WERI-Rb-1 (cell line): Measurements from ENCODE around the gene LENG8.

Experiments used
- DNase-seq: peaks from one replicate; pipeline ENCODE4 v3.0.0-alpha.2; 2020
- H3K27ac ChIP-seq: fragments of 250-450 bp; sonication (Bioruptor Pico); 2 replicates; pipeline ENCODE4 v1.5.1; 2020; ENCODE audit warnings: mild to moderate bottlenecking, moderate library complexity
- H3K27me3 ChIP-seq: fragments of 250-450 bp; sonication (Bioruptor Pico); 2 replicates; pipeline ENCODE4 v1.5.1; 2021; ENCODE audit warnings: mild to moderate bottlenecking, low read depth, moderate library complexity; ENCODE audit not compliant: insufficient read depth, severe bottlenecking
- H3K36me3 ChIP-seq: fragments of 250-450 bp; sonication (Bioruptor Pico); 2 replicates; pipeline ENCODE4 v1.5.1; 2020; ENCODE audit warnings: mild to moderate bottlenecking, moderate library complexity
- H3K4me3 ChIP-seq: 2 replicates; pipeline ENCODE4 v1.5.1; 2011; ENCODE audit warnings: low read depth, mild to moderate bottlenecking, control low read depth, low read length
- H3K9me3 ChIP-seq: fragments of 250-450 bp; sonication (Bioruptor Pico); 2 replicates; pipeline ENCODE4 v1.5.1; 2021; ENCODE audit warnings: mild to moderate bottlenecking, moderate library complexity; ENCODE audit not compliant: severe bottlenecking
- CTCF ChIP-seq: IDR thresholded peaks from 2 replicates; pipeline ENCODE4 v1.5.1; 2011; ENCODE audit warnings: low read depth, mild to moderate bottlenecking, control low read depth, inconsistent platforms, low read length

The LENG8 gene

GRCh38 chr19:54477650-54478049, 28.7 kb downstream of the LENG8 start:
- H3K9me3 ChIP-seq, result peaks cover 3% of the 10 kb centered on the region
- H3K36me3 ChIP-seq, result no peaks in the 10 kb centered on the region
- peak; percentile 38; the same call in 1 of the 2 replicates for TF ChIP-seq CTCF
- DNase-seq, result no peak
- H3K27ac ChIP-seq, result no peak overlapping the region
- no peak overlapping the region for H3K4me3 ChIP-seq
- H3K27me3 ChIP-seq, result peaks cover 63% of the 10 kb centered on the region

- peak; percentile 72 for TF ChIP-seq CTCF
- H3K36me3 ChIP-seq, result no peaks in the 10 kb centered on the region
- no peak overlapping the region for H3K4me3 ChIP-seq
- peaks cover 3% of the 10 kb centered on the region for H3K9me3 ChIP-seq
- DNase-seq, result no peak
- no peak overlapping the region for H3K27ac ChIP-seq
- peaks cover 65% of the 10 kb centered on the region for H3K27me3 ChIP-seq
These were observed 29.8 kb downstream of the LENG8 start for GRCh38 chr19:54478677-54479266.

GRCh38 chr19:54480051-54480450, 31.1 kb downstream of the LENG8 start:
- Histone ChIP-seq H3K4me3 (no peak overlapping the region), H3K36me3 (no peaks in the 10 kb centered on the region), H3K27ac (no peak overlapping the region), H3K9me3 (peaks cover 3% of the 10 kb centered on the region), H3K27me3 (peaks cover 72% of the 10 kb centered on the region)
- no peak for TF ChIP-seq CTCF
- no peak for DNase-seq

- Histone ChIP-seq H3K36me3 (no peaks in the 10 kb centered on the region), H3K9me3 (peaks cover 3% of the 10 kb centered on the region), H3K4me3 (no peak overlapping the region), H3K27me3 (peaks cover 80% of the 10 kb centered on the region), H3K27ac (no peak overlapping the region)
- DNase-seq, result no peak
- peak; percentile 73 for TF ChIP-seq CTCF
These were observed 32.4 kb downstream of the LENG8 start for GRCh38 chr19:54481326-54481930.

GRCh38 chr19:54482889-54483288, 33.9 kb downstream of the LENG8 start:
- DNase-seq, result no peak
- Histone ChIP-seq H3K9me3 (no peaks in the 10 kb centered on the region), H3K27ac (no peak overlapping the region), H3K27me3 (peaks cover 86% of the 10 kb centered on the region), H3K4me3 (no peak overlapping the region), H3K36me3 (no peaks in the 10 kb centered on the region)
- TF ChIP-seq CTCF, result no peak

GRCh38 chr19:54484451-54484850, 35.5 kb downstream of the LENG8 start:
- no peak for DNase-seq
- H3K9me3 ChIP-seq, result no peaks in the 10 kb centered on the region
- no peak overlapping the region for H3K4me3 ChIP-seq
- H3K27me3 ChIP-seq, result peaks cover 70% of the 10 kb centered on the region
- H3K36me3 ChIP-seq, result no peaks in the 10 kb centered on the region
- no peak for TF ChIP-seq CTCF
- no peak overlapping the region for H3K27ac ChIP-seq
